DMS 273 treated with DMSO at 0.1 percent for 48 hours (cell line): ENCODE results near the gene PKLR.
"Not testable (repeated sequence)": the region's sequence is repeated elsewhere in the genome, so short reads cannot be mapped to it uniquely, and the experiment has no call there.

Experiments used
- DNase-seq: peaks from one replicate; lab custom pipeline; 2025; lab: John Stamatoyannopoulos, UW

PKLR gene

DNA sequence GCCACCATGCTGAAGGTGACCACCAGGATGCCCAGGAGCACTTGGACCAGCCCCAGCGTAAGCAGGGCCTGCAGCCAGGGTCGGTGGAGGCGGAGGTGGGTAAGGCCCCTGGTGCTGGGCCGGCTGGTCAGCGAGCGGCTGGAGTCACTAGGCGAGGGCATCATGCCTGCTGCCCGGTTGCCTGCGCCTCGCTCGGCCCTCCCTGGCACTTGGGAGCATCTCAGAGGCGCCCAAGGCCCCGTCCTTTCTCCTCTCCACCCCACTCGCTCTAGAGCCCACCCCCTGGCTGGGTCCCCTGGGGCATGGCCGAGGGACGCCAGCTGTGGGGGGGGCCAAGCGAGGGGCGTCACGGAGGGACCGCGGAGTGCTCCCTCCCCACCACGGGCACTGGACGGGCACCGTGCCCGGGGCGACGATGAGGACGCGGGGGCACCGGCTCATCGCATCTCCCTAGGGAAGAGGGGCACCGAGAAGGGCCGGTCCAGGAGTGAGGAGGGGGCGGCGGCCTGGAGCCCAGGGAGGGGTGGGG, 46.5 kb downstream of the PKLR start:
- DNase-seq: no peak

DNA sequence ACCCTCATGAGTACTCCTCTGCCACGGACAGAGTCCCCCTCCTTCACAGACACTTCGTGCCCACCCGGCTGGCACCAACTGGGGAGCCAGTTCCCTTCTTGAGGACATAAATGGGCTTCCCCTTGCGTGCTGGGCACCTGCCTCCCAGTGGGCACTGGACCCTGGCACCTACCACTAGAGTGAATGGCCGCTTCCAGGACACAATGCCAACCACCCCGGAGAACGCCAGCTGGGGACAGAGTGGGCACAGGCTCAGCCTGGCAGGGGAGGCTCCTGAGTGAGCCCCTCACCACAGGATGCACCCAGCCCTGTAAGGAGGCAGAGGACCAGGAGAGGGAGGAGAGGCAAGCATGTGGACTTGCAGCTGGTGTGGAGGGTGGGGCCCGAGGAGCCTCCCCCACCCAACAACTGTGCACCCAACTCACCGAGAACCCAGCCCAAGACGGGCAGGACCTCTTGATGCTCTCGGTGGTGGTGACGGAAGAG, 47.0 kb downstream of the PKLR start:
- no peak for DNase-seq

GRCh38 chr1:155253797-155254196, 47.4 kb downstream of the PKLR start:
- DNase-seq: no peak

GRCh38 chr1:155253208-155253607, 48.0 kb downstream of the PKLR start:
- no peak for DNase-seq

GRCh38 chr1:155251566-155251965, 49.7 kb downstream of the PKLR start:
- DNase-seq: no peak

DNA sequence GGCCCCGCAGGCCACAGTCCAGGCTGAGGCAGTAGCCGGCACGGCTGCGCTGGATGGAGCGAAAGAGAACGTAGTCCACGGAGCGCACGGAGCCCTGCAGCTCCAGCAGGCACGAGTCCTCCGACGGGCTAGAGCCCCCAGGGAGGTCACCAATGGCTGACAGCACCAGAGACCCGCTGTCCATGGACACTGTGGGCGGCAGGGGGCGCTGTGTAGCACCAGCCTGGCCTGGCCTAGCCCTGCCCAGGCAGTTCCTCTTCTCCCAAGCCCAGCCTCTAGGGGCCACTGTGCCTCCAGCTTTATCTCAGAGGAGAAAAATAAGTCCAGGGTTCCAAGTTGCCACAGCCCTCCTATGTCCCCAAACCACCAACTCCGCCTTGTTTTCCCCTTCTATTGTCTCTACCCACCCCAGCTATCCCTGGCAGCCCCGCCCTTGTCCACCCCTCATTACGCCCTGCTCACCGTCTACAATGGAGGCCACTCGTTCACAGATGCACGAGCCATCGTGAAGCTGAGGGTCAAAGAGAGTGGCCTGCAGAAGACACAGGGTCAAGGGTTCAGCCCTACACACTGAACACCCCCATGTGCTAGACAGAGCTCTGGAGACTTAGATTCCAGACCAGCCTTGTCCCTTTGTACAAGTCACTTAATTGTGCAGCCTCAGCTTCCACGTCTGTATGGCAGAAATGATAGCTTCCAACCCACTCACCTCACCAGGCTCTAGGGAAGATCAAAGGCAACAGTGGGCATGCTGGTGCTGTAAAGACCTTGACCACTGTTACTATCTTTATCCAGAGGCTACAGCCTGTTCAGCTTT, 50.4 kb downstream of the PKLR start:
- DNase-seq: peak; percentile 77

- no peak for DNase-seq
Observed at GRCh38 chr1:155250246-155250632, 51.0 kb downstream of the PKLR start.

GRCh38 chr1:155247667-155248553, 53.3 kb downstream of the PKLR start:
- no peak for DNase-seq

DNA sequence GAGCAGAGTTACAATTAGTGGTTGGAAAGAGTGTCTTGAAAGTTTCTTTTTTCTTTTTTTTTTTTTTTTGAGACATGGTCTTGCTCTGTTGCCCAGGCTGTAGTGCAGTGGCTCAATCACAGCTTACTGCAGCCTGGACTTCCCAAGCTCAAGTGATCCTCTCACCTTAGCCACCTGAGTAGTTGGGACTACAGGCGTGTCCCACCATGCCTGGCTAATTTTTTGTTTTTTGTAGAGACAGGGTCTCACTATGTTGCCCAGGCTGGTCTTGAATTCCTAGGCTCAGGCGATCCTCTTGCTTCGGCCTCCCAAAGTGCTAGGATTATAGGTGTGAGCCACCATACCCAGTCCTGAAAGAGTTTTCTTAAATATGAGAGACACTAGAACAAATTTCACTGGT, 54.4 kb downstream of the PKLR start:
- DNase-seq: not testable (repeated sequence)

- DNase-seq: no peak
Observed at GRCh38 chr1:155245163-155245524, 56.1 kb downstream of the PKLR start.

DNA sequence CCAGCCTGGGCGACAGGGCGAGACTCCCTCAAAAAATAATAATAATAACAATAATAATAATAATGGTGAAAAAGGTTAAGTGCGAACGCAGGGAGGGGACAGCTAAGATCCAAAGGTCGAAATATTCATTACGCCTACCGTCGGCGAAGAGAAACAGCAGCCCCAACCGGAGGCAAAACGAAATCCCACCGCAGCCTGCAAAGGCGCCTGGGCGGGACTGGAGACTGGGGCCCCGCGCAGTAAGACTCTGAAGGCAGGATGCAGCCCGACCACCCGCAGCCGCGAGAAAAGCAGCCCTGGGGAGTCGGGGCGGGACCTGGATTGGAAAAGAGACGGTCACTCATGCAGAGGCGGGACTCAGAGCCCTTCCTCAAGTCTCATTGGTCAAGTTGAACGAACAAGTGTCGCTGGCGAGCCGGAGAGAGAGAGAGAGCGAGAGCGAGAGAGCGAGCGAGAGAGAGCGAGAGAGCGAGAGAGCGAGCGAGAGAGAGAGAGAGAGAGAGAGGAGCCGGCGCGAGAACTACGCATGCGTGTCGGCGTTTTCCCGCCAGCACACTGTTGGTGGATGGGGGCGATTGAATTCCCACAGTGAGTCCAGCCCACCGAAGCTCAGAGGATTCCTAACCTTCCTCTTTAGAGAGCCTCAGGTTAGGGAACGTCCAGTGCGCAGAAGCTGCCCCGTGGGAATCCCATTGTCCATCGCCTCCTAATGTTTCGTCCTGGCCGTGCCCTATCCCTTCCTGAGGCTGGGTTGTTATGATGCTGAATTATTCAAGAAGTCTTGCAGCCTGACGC, 56.7 kb downstream of the PKLR start:
- peak; percentile 98 for DNase-seq

DNA sequence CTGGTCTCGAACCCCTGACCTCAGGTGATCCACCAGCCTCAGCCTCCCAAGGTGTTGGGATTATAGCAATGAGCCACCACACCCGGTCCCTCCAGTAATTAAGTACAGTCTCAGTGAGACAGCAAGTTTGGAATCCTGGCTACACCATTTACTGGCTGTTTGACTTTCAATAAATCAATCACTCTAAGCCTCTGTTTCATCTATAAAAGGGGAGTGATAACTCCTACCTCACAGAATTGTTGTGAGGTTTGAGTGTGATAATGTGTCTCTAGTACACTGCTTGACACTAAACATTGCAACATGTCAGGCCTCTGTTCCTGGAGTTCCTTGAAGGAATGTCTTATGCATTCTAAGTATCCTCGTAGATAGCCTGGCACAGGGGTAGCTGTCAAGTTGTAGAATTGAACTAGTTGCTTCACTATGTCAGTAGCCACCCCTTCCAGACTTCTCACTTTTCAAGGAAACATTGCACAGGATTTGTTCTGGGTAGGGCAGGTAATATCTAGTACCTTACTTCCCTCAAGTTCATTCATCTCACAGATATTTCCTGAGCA, 58.4 kb downstream of the PKLR start:
- DNase-seq: no peak

DNA sequence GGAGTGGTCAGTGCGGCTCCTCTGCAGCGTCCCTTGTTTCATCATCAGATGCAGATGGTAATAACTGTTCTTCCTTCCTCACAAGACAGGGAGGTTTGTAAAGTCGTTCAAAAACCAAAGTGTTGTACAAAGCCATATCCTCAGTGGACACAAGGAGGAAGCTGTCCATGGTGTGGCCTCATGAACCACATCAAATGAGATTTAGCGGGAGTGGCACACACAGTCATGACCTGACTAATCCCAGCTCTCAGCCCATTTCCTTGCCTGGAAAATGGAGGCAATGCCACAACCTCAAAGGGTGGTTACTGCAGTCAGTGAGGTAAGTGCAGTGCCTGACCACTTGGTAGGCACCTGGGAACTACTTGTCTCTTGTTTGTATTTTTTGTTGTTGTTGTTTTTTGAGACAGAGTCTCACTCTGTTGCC, 59.4 kb downstream of the PKLR start:
- DNase-seq: no peak

DNA sequence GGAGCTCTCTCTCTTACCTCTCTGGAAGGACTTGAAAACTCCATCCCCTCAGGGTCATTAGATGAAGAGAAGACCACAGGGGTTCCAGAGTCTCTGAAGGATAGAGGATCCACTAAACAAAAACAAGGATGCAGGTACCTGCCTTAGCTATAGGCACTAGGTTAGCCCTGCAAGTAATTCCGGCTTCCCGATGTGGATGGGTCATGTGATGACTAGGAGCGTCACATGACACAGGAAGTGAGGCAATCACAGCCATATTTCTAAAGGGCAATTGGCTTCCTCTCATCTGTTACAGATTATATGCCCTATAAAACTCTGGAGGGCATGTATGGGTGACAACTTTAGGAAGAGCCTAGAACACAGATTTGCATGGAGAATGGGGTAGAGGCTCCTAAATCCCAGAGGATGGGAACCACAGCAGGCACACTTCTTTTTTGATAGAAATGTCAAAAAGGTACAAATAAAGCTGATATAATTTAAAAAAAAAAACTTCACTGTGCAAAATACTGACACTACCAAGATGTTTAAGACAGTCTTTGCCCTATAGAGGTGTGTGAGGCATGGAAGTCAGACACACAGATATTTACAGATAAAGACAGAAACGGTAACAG, 60.1 kb downstream of the PKLR start:
- peak; percentile 71 for DNase-seq
